Ectodermal cell (in vitro differentiated cells): ENCODE measurements around the gene DGKB.
"Not testable (repeated sequence)": the region's sequence is repeated elsewhere in the genome, so short reads cannot be mapped to it uniquely, and the experiment has no call there.

ENCODE experiments used
- H3K27ac ChIP-seq: 2 replicates; pipeline ENCODE4 v1.7.0; 2013; ENCODE audit warnings: mild to moderate bottlenecking, low read depth, low read length; ENCODE audit not compliant: insufficient read depth, poor library complexity, severe bottlenecking
- H3K27me3 ChIP-seq: 2 replicates; pipeline ENCODE4 v1.7.0; 2013; ENCODE audit warnings: mild to moderate bottlenecking, low read length; ENCODE audit not compliant: insufficient read depth, control insufficient read depth, poor library complexity, severe bottlenecking
- H3K36me3 ChIP-seq: one replicate; pipeline ENCODE4 v1.7.0; 2013; ENCODE audit warnings: low read length; ENCODE audit not compliant: control insufficient read depth, insufficient read depth
- H3K4me1 ChIP-seq: one replicate; pipeline ENCODE4 v1.7.0; 2013; ENCODE audit warnings: low read length; ENCODE audit not compliant: control insufficient read depth, insufficient read depth
- H3K4me3 ChIP-seq: 2 replicates; pipeline ENCODE4 v1.7.0; 2013; ENCODE audit warnings: low read depth, low read length, control low read depth; ENCODE audit not compliant: insufficient read depth
- H3K9me3 ChIP-seq: 2 replicates; pipeline ENCODE4 v1.7.0; 2013; ENCODE audit warnings: mild to moderate bottlenecking, low read length, moderate library complexity; ENCODE audit not compliant: control insufficient read depth
- WGBS, 2 experiments: methylation state at CpG; one replicate each; pipeline ENCODE4 v1.1.7; 2013; ENCODE audit warnings: missing lambda C conversion rate in 2 of 2; 5-methylcytosine and 5-hydroxymethylcytosine counted together

Gene DGKB

DNA sequence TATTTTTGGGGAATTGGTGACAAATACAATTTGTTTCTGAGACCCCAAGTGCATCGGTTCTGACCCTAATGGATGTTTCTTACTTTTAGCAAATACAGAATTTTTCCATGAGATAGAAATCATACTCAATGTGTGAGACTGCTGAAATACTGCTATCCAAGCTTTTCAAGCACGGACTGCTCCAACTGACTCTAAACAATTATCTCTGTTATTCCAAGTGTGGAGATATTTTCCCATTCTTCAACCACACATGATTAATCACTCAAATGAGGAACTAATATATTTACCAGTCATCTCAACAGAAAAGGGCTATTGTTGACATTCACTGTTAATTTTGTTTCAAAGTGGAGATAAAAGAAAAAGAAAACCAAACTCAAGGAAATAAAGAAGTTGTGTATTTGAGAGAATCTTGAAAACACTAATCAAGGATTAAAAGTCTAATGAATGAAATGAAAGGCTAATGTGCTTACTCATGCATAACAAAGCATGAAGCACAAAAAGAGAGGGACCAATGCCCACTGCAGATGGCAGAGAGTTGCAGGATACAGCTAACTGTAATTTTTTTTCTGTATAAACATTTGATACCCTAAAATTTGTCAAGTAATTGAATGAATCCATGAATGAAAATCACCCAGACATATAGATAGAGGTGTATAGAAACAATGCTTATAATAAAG, 423.6 kb downstream of the DGKB start:
- Histone ChIP-seq H3K4me1 (no peaks in the 10 kb centered on the region), H3K9me3 (no peaks in the 10 kb centered on the region), H3K27ac (no peak overlapping the region), H3K36me3 (no peaks in the 10 kb centered on the region), H3K4me3 (no peak overlapping the region), H3K27me3 (no peaks in the 10 kb centered on the region)
- 85 to 93% methylated on average over 2 of the region's 2 CpGs for WGBS, 2 experiments

DNA sequence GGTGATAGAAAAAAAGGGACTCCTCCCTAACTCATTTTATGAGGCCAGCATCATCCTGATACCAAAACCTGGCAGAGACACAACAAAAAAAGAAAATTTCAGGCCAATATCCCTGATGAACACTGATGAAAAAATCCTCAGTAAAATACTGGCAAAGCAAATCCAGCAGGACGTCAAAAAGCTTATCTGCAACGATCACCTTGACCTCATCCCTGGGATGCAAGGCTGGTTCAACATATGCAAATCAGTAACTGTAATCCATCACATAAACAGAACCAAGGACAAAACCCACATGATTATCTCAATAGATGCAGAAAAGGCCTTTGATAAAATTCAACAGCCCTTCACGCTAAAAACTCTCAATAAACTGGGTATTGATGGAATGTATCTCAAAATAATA, 440.8 kb downstream of the DGKB start:
- H3K36me3 ChIP-seq, H3K4me3 ChIP-seq, H3K4me1 ChIP-seq, H3K9me3 ChIP-seq, H3K27me3 ChIP-seq, H3K27ac ChIP-seq: not testable (repeated sequence)
- WGBS, 2 experiments: 42 to 43% methylated on average over 2 of the region's 3 CpGs

DNA sequence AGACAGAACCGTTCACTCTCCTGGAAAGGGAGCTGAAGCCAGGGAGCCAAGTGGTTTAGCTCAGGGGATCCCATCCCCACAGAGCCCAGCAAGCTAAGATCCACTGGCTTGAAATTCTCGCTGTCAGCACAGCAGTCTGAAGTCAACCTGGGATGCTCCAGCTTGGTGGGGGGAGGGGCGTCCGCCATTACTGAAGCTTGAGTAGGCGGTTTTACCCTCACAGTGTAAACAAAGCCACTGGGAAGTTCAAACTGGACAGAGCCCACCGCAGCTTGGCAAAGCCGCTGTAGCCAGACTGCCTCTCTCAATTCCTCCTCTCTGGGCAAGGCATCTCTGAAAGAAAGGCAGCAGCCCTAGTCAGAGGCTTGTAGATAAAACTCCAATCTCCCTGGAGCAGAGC, 443.7 kb downstream of the DGKB start:
- H3K4me1 ChIP-seq, H3K4me3 ChIP-seq, H3K9me3 ChIP-seq, H3K27me3 ChIP-seq, H3K27ac ChIP-seq, H3K36me3 ChIP-seq: not testable (repeated sequence)
- 93 to 95% methylated on average over 7 of the region's 7 CpGs for WGBS, 2 experiments

DNA sequence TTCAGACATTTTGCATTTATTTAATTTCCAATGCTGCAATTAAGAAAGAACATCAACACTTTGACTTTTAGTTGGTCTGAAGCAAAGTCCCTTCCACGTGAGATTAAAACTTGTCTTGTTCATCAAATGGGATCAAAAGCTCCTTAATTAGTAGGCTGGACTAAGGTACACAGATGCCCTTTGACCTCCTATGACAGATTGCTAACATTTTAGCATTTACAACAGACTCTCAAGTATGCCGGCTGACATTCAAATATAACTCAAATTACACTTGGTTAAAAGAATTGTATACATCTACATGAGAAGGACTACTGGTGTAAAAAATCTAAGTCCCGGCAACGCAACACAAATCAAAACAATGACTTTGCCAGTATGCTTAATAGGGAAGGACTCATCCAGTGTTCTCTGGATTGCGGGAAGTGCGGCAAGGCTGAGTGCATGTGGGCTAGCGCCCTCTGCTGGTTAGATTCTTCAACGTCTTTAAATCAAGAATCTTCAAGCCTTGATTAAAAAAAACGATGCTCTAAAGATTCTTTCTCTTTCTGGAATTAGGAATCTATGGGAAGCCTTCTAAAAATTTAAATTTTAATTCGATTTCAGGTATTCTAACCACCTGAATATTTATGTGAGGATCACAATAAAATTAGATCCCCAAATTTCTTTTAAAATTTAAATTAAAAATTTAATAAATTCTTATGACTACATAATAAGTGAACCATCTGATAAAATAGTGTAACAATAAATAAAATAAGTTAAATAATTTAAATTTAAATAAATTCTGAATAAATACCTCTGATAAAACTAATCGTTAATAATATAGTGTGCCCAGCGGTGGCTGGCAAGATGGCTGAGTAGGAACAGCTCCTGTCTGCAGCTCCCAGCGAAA, 444.7 kb downstream of the DGKB start:
- Histone ChIP-seq H3K27me3 (no peaks in the 10 kb centered on the region), H3K4me3 (no peak overlapping the region), H3K4me1 (no peaks in the 10 kb centered on the region), H3K27ac (no peak overlapping the region), H3K9me3 (no peaks in the 10 kb centered on the region), H3K36me3 (no peaks in the 10 kb centered on the region)
- 32 to 38% methylated on average over 10 to 12 of the region's 13 CpGs for WGBS, 2 experiments

DNA sequence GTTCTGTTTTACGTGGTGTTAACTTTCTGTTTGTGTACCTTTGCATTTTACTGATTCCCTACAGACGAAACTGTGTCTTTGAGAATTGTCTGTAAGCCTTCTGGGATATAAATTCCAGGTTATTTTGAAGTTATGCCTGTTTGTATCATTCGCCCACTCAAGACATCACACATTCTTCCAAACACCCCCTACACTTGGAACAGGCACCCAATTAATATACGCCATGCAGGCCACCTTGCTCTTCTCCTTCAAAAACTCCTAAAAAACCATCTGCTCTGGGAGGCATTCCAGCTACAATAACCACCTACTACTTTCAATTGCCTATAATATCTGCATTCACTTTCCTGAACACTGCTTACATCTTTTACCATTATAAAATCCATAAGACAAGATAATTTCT, 453.3 kb downstream of the DGKB start:
- Histone ChIP-seq H3K36me3 (no peaks in the 10 kb centered on the region), H3K27me3 (no peaks in the 10 kb centered on the region), H3K9me3 (no peaks in the 10 kb centered on the region), H3K4me3 (no peak overlapping the region), H3K4me1 (no peaks in the 10 kb centered on the region), H3K27ac (no peak overlapping the region)
- WGBS, 2 experiments: 85 to 96% methylated on average over 4 of the region's 4 CpGs

DNA sequence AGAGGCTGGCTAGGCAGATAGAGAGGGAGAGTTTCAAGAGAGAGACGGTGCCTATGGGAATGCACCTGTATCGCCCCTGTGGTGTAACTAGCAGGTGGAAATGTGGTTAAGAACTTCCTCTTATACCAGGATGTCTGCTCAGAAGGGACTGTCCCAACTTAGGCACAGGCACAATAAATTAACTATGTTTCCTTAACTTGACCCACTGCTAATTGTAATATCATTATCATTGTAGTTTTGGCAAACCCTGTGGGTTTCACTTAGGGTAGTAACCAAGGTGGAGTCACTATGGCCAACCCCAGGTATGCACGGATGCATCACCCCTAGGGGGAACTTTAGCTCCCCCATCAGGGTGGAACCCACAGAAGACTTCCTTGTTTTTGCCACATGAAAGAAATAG, 455.7 kb downstream of the DGKB start:
- Histone ChIP-seq H3K4me1 (no peaks in the 10 kb centered on the region), H3K9me3 (no peaks in the 10 kb centered on the region), H3K27me3 (no peaks in the 10 kb centered on the region), H3K27ac (no peak overlapping the region), H3K4me3 (no peak overlapping the region), H3K36me3 (no peaks in the 10 kb centered on the region)
- WGBS, 2 experiments: 91 to 93% methylated on average over 3 of the region's 3 CpGs

DNA sequence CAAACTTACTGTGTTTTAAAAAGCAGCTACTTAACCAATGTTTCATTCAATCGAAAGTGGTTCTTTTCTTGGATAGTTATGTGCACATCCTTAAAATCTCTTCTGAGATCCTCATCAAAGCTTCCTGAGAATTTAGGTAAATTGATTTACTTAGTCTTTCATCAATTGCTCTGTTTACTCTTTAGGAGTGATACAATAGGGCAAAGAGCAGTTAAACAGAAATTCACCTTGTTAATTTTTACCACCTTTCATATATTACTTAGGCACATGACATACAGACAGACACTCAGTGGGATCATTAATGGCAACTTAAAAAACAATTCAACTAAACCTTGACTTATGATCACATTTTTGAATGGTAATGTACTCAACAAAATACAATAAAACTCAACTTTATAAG, 456.3 kb downstream of the DGKB start:
- H3K36me3 ChIP-seq: no peaks in the 10 kb centered on the region
- no peaks in the 10 kb centered on the region for H3K27me3 ChIP-seq
- no peaks in the 10 kb centered on the region for H3K4me1 ChIP-seq
- 92 to 100% methylated on average over 1 of the region's 1 CpG for WGBS, 2 experiments
- H3K27ac ChIP-seq: no peak overlapping the region
- H3K4me3 ChIP-seq: no peak overlapping the region
- H3K9me3 ChIP-seq: no peaks in the 10 kb centered on the region

DNA sequence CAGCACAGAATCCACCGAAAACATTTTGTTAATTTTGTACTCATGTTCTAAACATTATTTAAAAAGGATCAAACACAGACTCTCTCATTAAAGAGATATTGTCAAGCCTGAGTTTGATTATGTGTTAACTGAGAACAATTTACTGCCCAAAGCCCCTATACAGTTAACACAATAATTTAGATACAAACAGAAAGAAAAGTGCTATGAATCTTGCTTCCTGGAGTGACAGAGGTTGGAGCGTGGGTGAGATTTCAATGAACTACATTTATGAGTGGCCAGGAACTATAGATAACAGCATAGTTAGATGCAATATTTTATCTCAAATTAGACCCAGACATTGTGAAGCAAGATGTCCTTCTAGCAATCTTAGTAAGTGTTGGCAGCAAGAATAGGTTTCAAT, 464.2 kb downstream of the DGKB start:
- no peak overlapping the region for H3K27ac ChIP-seq
- WGBS, 2 experiments: 88 to 91% methylated on average over 1 to 2 of the region's 2 CpGs
- no peak overlapping the region for H3K4me3 ChIP-seq
- H3K27me3 ChIP-seq: no peaks in the 10 kb centered on the region
- peaks cover 3% of the 10 kb centered on the region for H3K4me1 ChIP-seq
- H3K9me3 ChIP-seq: no peaks in the 10 kb centered on the region
- no peaks in the 10 kb centered on the region for H3K36me3 ChIP-seq

DNA sequence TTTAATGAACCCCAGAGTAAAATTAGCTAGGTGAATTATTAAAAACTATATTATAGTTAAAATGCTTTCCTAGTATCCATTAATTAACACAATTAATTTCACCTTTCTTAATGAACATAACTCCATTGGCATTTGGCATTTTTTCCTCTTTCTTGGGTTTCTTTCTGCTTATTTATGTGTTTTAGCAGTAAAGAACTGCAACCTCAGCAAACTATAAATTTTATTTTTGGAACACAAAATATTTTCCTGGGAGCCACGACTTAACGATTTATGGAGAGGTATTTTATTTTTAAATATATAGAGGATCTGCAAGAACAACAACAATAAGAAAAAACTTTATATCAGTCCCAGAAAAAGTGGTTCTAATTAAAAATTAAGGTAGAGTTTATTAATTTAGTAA, 465.7 kb downstream of the DGKB start:
- Histone ChIP-seq H3K9me3 (no peaks in the 10 kb centered on the region), H3K4me3 (no peak overlapping the region), H3K36me3 (no peaks in the 10 kb centered on the region), H3K27me3 (no peaks in the 10 kb centered on the region), H3K27ac (no peak overlapping the region), H3K4me1 (peaks cover 14% of the 10 kb centered on the region)
- WGBS, 2 experiments: no CpG with 5 or more reads among the region's 2 CpGs

DNA sequence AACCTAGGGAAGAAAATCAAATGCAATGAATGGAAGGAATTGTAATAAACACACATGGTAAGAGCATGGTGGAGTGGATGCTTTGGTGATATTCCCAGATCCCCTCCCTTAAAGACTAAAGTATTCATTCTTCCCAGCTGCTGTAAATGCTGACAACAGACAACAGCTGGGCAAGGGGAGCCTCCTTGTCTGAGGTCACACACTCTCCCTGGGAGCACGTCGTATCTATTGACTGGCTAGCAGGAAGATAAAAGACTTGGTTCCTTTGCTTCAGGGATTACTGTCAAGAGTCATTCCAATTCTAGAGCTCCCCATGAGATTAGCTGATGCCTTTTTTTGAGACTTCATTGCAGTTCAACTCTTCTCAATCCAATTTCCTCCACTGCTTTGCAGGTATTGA, 469.6 kb downstream of the DGKB start:
- Histone ChIP-seq H3K4me1 (peaks cover 23% of the 10 kb centered on the region), H3K4me3 (no peak overlapping the region), H3K36me3 (no peaks in the 10 kb centered on the region), H3K27ac (peak overlapping the region; percentile 81), H3K27me3 (no peaks in the 10 kb centered on the region), H3K9me3 (no peaks in the 10 kb centered on the region)
- WGBS, 2 experiments: 0 to 2% methylated on average over 2 of the region's 2 CpGs
